Neural cell (in vitro differentiated cells): ENCODE data around the gene ZNF548. TPM values are rescaled to one million over a fixed set of nuclear protein-coding genes. Genes with fewer than 3 reads are reported as not detected.

Experiments
- H2AFZ ChIP-seq: fragments of 200-600, 300-800 bp; sonication (generic), shearing (Covaris generic); 2 replicates; pipeline ENCODE4 v1.6.0; 2014; ENCODE audit warnings: low read depth, mild to moderate bottlenecking, antibody characterized with exemption, low read length, moderate library complexity
- H3F3A ChIP-seq: fragments of 200-600 bp; shearing (Covaris generic); 2 replicates; pipeline ENCODE4 v1.6.1; 2016; ENCODE audit warnings: mild to moderate bottlenecking, moderate library complexity, mixed read lengths, antibody characterized with exemption, low read length; ENCODE audit not compliant: insufficient read depth, poor library complexity, severe bottlenecking
- H3K27ac ChIP-seq: fragments of 200-600, 300-800 bp; sonication (generic), shearing (Covaris generic); 2 replicates; pipeline ENCODE4 v1.5.1; 2014; ENCODE audit warnings: mild to moderate bottlenecking, low read length, moderate library complexity
- H3K27me3 ChIP-seq: fragments of 300-800, 200-600 bp; sonication (generic), shearing (Covaris generic); 2 replicates; pipeline ENCODE4 v1.6.0; 2014; ENCODE audit warnings: mild to moderate bottlenecking, low read depth, low read length, moderate library complexity; ENCODE audit not compliant: insufficient read depth
- H3K36me3 ChIP-seq: fragments of 300-800, 200-600 bp; sonication (generic), shearing (Covaris generic); 2 replicates; pipeline ENCODE4 v1.5.1; 2014; ENCODE audit warnings: mild to moderate bottlenecking, antibody characterized with exemption, low read length, moderate library complexity; ENCODE audit not compliant: insufficient read depth
- H3K4me2 ChIP-seq: fragments of 300-800, 200-600 bp; sonication (generic), shearing (Covaris generic); 2 replicates; pipeline ENCODE4 v1.6.0; 2014; ENCODE audit warnings: mild to moderate bottlenecking, low read length
- H3K4me3 ChIP-seq: fragments of 300-800, 200-600 bp; sonication (generic), shearing (Covaris generic); 2 replicates; pipeline ENCODE4 v1.5.1; 2014; ENCODE audit warnings: mild to moderate bottlenecking, low read length, moderate library complexity
- H3K79me2 ChIP-seq: fragments of 200-600 bp; shearing (Covaris generic); replicated peaks from 2 replicates; pipeline ENCODE4 v1.6.0; 2014; ENCODE audit warnings: mild to moderate bottlenecking, low read length, moderate library complexity; ENCODE audit not compliant: insufficient read depth
- H3K9ac ChIP-seq: fragments of 300-800, 200-600 bp; sonication (generic), shearing (Covaris generic); 2 replicates; pipeline ENCODE4 v1.6.1; 2016; ENCODE audit warnings: mild to moderate bottlenecking, low read length, mixed read lengths
- H3K9me2 ChIP-seq: fragments of 200-600 bp; shearing (Covaris generic); 2 replicates; pipeline ENCODE4 v1.6.1; 2016; ENCODE audit warnings: mild to moderate bottlenecking, low read length, mixed read lengths; ENCODE audit not compliant: insufficient read depth
- H3K9me3 ChIP-seq: fragments of 200-600, 300-800 bp; sonication (generic), shearing (Covaris generic); 2 replicates; pipeline ENCODE4 v1.6.1; 2016; ENCODE audit warnings: mild to moderate bottlenecking, mixed run types, low read length, moderate library complexity, mixed read lengths
- H4K20me1 ChIP-seq: fragments of 200-600 bp; shearing (Covaris generic); 2 replicates; pipeline ENCODE4 v1.6.1; 2016; ENCODE audit warnings: mild to moderate bottlenecking, mixed run types; ENCODE audit not compliant: insufficient read depth
- EP300 ChIP-seq: fragments of 450-650 bp; conservative IDR thresholded peaks from 2 replicates; pipeline ENCODE4 v1.6.1; 2014; ENCODE audit warnings: antibody characterized with exemption, mild to moderate bottlenecking, moderate library complexity; ENCODE audit not compliant: poor library complexity, severe bottlenecking
- EZH2 ChIP-seq: fragments of 200-600, 300-800 bp; shearing (Covaris generic), sonication (generic); IDR thresholded peaks from 2 replicates; pipeline ENCODE4 v1.6.1; 2014; ENCODE audit warnings: antibody characterized with exemption, low read length, borderline replicate concordance, mild to moderate bottlenecking; ENCODE audit not compliant: insufficient read depth, poor library complexity, severe bottlenecking
- MXI1 ChIP-seq: fragments of 450-650 bp; conservative IDR thresholded peaks from 2 replicates; pipeline ENCODE4 v1.6.1; 2014; ENCODE audit warnings: antibody characterized with exemption, mild to moderate bottlenecking; ENCODE audit not compliant: poor library complexity, severe bottlenecking
- POLR2AphosphoS5 ChIP-seq: IDR thresholded peaks from 2 replicates; pipeline ENCODE4 v1.6.1; 2012
- RAD21 ChIP-seq: fragments of 450-650 bp; conservative IDR thresholded peaks from 2 replicates; pipeline ENCODE4 v1.6.1; 2014; ENCODE audit warnings: antibody characterized with exemption, mild to moderate bottlenecking, moderate library complexity
- SMC3 ChIP-seq: fragments of 450-650 bp; conservative IDR thresholded peaks from 2 replicates; pipeline ENCODE4 v1.6.1; 2014; ENCODE audit warnings: antibody characterized with exemption, mild to moderate bottlenecking, moderate library complexity; ENCODE audit not compliant: poor library complexity
- TAF1 ChIP-seq: IDR thresholded peaks from 2 replicates; pipeline ENCODE4 v1.6.1; 2012; ENCODE audit warnings: low read depth
- polyA plus RNA-seq: library from polyadenylated mRNA; depleted of rRNA; stranded (reverse); fragments of >200 nt; gene quantifications from 2 replicates; pipeline ENCODE4 v1.2.3, GENCODE V29; 2014
- TF ChIP-seq, protein P1 (sequence below): fragments of 450-650 bp; IDR thresholded peaks from 2 replicates; pipeline ENCODE4 v1.5.1; 2014; ENCODE audit warnings: antibody characterized with exemption, mild to moderate bottlenecking, moderate library complexity; ENCODE audit not compliant: poor library complexity, severe bottlenecking
- TF ChIP-seq, protein P2 (sequence below): IDR thresholded peaks from 2 replicates; pipeline ENCODE4 v1.6.1; 2012; ENCODE audit warnings: borderline replicate concordance

Gene ZNF548
- polyA plus RNA-seq, 1 donor from 2014 or later, result 78.7 TPM

DNA sequence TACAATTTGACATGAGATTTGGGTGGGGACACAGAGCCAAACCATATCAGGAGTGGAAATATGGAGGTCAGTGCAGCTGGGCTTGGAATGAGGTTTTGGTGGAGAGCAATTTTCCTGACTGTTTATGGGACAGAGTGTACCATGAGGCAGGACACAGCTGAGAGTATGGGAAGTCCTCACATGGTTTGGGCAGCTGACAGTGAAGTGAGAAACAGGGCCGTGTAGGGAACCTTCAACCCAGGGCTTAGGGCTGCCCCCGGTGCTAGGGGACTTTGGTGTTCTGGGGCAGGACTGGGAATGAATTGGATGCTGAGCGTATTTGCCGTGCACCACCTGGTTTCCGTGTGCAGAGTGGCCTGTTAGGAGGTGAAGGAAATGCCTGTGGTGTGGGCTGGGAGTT, 6.1 kb downstream of the ZNF548 start:
- Histone ChIP-seq H4K20me1 (no peaks in the 10 kb centered on the region), H3K27me3 (no peaks in the 10 kb centered on the region), H3K36me3 (peaks cover 18% of the 10 kb centered on the region), H3K27ac (no peak overlapping the region), H3F3A (no peaks in the 10 kb centered on the region), H3K4me2 (no peak overlapping the region), H3K4me3 (no peak overlapping the region), H3K79me2 (peaks cover 43% of the 10 kb centered on the region), H3K9me3 (no peaks in the 10 kb centered on the region), H3K9ac (no peak overlapping the region), H2AFZ (no peak overlapping the region), H3K9me2 (no peaks in the 10 kb centered on the region)
- no peak for TF ChIP-seq MXI1
- TF ChIP-seq, protein P1, sequence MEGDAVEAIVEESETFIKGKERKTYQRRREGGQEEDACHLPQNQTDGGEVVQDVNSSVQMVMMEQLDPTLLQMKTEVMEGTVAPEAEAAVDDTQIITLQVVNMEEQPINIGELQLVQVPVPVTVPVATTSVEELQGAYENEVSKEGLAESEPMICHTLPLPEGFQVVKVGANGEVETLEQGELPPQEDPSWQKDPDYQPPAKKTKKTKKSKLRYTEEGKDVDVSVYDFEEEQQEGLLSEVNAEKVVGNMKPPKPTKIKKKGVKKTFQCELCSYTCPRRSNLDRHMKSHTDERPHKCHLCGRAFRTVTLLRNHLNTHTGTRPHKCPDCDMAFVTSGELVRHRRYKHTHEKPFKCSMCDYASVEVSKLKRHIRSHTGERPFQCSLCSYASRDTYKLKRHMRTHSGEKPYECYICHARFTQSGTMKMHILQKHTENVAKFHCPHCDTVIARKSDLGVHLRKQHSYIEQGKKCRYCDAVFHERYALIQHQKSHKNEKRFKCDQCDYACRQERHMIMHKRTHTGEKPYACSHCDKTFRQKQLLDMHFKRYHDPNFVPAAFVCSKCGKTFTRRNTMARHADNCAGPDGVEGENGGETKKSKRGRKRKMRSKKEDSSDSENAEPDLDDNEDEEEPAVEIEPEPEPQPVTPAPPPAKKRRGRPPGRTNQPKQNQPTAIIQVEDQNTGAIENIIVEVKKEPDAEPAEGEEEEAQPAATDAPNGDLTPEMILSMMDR, result no peak

DNA sequence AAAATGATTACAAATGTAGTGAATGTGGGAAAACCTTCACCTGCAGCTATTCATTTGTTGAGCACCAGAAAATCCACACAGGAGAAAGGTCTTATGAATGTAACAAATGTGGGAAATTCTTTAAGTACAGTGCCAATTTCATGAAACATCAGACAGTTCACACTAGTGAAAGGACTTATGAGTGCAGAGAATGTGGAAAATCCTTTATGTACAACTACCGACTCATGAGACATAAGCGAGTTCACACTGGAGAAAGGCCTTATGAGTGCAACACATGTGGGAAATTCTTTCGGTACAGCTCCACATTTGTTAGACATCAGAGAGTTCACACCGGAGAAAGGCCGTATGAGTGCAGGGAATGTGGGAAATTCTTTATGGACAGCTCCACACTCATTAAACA, 9.2 kb downstream of the ZNF548 start:
- TF ChIP-seq RAD21 (no peak), SMC3 (no peak), EZH2 (no peak), POLR2AphosphoS5 (no peak), TAF1 (no peak), MXI1 (no peak), EP300 (no peak)
- TF ChIP-seq, protein P2, sequence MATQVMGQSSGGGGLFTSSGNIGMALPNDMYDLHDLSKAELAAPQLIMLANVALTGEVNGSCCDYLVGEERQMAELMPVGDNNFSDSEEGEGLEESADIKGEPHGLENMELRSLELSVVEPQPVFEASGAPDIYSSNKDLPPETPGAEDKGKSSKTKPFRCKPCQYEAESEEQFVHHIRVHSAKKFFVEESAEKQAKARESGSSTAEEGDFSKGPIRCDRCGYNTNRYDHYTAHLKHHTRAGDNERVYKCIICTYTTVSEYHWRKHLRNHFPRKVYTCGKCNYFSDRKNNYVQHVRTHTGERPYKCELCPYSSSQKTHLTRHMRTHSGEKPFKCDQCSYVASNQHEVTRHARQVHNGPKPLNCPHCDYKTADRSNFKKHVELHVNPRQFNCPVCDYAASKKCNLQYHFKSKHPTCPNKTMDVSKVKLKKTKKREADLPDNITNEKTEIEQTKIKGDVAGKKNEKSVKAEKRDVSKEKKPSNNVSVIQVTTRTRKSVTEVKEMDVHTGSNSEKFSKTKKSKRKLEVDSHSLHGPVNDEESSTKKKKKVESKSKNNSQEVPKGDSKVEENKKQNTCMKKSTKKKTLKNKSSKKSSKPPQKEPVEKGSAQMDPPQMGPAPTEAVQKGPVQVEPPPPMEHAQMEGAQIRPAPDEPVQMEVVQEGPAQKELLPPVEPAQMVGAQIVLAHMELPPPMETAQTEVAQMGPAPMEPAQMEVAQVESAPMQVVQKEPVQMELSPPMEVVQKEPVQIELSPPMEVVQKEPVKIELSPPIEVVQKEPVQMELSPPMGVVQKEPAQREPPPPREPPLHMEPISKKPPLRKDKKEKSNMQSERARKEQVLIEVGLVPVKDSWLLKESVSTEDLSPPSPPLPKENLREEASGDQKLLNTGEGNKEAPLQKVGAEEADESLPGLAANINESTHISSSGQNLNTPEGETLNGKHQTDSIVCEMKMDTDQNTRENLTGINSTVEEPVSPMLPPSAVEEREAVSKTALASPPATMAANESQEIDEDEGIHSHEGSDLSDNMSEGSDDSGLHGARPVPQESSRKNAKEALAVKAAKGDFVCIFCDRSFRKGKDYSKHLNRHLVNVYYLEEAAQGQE, result no peak
- TF ChIP-seq, protein P1, result no peak
- no peaks in the 10 kb centered on the region for H3K9me2 ChIP-seq
- H3K36me3 ChIP-seq, result peaks cover 18% of the 10 kb centered on the region
- no peaks in the 10 kb centered on the region for H3K9me3 ChIP-seq
- no peak overlapping the region for H3K27ac ChIP-seq
- no peak overlapping the region for H3K4me3 ChIP-seq
- no peak overlapping the region for H3K4me2 ChIP-seq
- no peaks in the 10 kb centered on the region for H3K27me3 ChIP-seq
- no peaks in the 10 kb centered on the region for H3F3A ChIP-seq
- H3K9ac ChIP-seq, result no peak overlapping the region
- no peak overlapping the region for H2AFZ ChIP-seq
- H3K79me2 ChIP-seq, result peaks cover 15% of the 10 kb centered on the region
- no peaks in the 10 kb centered on the region for H4K20me1 ChIP-seq
